ENCODE measurements around the gene SMURF2.

The SMURF2 gene

DNA sequence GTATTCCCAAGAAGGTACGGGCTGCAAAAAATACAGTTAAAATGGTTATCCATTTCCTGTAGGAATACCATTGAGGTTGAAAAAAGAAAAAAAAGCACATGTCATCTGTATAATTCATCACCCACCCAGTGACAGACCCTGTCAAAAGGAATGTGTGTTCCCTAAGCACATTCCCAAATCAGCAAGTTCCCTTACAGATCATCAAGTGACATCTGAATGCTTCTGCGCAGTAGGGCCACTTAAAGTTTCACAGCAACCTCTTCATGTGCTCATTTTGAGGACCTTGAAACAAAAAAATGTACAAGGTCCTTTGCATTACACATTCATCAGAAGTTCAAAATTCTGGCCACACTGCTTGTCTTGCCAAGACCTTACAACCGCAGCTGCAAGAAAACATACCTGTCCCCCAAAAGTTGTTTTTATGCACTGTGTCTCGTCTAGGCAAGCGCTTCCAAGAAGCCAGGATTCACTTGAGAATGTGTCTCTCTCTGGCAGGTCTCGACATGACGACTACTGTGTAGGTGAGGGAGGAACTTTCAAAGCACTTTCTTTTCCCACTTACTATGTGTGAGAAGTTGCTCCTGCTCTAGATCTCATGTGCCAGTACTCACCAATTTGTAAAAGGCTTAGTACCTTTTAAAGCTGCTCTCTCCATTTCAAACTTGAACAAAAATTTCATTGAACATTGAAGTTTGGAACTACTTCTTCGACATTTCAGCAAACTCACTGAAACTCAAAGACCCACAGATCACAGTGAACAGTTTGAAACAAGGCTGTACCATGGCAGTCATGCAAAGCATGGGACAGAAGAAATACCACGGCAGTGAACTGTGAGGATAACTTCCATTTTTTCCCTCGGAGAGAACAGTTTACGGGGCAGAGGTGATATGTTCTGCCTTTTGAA lies 161.0 kb downstream of the SMURF2 start:
- no peak for DNase-seq

DNA sequence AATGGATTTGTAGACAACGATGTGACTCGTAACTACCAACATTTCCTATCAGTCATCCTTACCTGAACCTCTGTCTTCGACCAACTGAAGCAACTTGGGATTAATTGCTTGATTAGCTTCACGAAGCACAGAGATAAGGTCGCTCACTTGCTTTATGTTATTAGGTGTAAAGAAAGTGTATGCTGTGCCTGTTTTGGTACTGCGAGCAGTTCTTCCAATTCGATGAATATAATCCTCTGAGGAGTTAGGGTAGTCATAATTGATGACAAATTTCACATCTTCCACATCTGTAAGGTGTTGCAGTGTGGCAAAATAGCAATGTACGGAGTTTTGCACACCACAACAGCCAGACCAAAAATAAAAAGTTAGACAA lies 161.6 kb downstream of the SMURF2 start:
- DNase-seq: no peak

DNA sequence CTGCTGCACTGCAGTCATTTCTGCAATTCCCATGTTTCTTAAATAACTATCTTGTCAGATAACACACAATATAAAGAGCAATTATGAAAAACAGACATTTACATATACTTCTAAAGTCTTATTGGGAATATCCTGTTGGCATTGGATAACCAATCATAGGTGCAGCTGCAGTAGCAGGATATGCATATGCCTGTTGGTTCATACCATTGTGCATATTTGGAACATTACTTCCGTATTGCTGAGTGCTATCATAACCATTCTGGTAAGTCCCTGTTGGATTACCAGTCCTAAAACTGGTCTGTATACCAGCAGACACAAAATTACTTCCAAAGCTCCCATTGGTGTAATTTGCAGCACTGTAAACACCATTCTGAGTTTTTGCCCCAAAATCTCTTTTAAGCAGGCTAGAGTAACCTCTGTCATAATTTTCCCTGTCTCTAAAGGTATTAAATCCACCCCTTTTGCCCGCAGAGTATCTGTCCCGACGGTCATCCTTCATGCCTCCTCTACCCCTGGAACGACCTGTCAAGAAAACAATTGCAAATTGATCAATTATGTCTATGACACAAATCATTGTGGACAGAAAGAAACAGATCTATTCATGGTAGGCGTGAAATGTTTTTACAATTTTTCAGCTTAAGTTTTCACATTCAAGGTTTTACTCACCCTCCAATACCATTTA lies 162.2 kb downstream of the SMURF2 start:
- DNase-seq: no peak

DNA sequence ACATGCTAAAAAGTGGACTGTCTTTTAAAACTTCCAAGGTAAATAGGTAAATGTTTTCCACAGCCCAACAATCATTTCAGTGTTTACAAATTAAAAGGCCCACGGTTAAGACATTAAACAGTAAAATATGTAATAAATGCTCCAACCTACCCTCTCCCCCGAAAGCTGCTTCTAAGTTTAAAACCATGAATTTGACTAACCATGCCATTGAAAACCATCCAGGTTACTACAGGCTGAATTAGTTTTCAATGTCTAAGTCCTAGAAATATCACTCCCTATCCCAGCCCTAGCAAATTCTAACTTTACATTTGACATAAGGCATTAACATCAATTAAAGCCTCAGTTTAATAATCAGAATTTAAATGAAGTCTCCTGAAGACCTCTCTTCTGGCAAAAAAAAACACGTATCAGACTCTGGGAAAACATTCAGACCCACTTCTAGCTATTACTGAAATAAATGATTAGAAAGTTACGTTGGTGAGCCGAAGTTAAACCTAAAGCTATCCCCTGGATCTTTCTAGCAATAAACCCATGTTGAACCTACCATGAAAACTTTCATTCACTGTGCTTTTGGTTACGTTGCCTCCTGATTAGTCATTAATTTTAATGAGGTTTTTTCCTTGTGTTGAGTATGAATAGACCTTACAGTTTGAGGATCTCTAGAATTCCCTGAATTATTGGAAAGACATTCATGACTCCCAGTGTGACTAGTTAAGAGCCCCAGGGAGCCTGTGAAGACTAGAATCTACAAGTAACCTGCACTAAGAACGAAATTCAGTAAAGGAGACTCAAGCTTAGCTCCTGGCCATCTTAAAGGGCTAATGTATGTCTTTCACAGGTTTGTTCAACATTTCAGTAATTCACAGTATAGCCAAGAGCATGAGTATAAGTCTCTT lies 163.6 kb downstream of the SMURF2 start:
- DNase-seq: no peak

DNA sequence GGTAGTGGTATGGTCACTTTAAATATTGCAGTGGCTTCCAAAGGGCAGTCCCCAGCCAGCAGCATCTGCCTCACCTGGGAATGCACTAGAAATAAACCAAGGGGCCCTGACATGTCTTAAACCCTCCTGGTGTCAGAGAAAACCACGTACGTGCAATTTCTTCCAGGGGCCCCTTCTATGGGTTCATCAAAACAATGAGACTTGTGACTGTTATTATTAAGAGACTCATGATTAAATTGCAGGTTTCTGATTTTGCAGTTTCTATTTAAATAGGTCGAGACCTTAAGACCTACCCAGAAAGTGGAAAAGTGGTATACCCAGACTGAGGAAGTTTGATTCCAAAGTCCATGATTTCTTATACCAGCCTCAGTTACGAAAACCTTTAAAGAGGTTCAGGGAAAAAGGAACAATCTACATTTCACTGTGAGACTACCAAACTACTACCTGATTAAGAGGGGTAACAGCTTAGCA lies 164.5 kb downstream of the SMURF2 start:
- DNase-seq: no peak

DNA sequence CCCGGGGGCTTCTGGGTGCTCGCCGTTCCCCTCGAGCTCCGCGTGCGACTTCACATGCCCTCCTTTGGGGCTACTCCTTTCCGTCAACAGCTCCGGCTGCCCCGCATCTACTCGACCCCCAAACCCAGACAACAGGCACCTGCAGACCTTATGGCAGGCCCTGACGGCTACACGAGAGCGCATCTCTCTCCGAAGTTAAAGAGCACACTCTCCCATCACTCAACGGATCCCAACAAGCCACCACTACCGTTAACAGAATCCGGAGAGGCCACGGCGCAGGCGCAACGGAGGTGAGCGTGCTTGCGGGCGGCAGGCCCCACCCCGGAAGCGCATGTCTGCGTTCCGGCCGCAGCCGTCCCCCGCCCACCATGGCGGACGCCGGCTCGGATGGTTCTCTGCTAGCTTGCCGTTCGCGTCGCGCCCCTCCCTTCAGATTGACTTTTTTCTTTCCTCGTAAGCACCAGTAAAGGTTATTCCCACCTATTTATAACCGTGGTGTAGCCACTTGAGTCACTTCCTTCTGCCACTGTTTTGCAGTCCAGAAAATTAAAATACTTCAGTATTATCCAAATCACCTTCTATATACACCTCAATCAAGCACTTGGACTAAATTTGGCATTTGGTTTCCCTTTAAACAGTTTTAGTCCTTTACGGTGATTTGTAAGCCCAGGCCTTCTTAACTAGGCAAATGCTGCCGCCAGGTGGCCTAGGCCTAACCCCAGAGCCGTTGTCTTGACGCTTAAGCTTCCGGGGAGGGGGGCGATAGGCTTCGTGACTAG lies 165.1 kb downstream of the SMURF2 start, which contains the start of gene POLG2:
Gene POLG2, minus strand, starts transcription at position 269 of the 779 bp plus-strand sequence. Its CDS starts 86 bp downstream, at position 183.
- peak; percentile 63 for DNase-seq

DNA sequence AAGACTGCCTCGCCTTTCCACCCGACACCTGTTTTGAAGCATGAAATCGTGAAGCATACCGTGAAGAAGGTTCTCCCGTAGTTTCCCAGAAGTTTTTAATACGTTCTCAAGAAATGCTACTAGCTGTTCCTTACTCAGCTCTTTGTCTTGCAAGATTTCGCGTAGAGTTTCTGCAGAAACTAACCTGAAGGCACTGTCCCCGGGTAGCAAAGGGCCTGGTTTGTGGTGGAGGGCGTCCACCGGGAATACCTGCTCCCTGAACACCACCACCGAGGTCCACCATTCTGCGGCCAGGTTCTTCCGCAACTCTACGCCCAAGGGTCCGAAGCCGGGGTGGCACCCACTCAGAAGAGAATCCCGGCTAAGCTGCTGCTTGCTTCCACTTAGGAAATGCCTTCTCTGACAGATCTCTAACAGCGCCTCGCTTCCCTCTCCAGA lies 165.7 kb downstream of the SMURF2 start:
- DNase-seq: no peak
